NCI-H446 (cell line): ENCODE data around the gene MYO19.
"Not testable (repeated sequence)": the region's sequence is repeated elsewhere in the genome, so short reads cannot be mapped to it uniquely, and the experiment has no call there.

Experiments used
- DNase-seq, 2 experiments: peaks; one replicate each; lab custom pipeline; 2025; lab: John Stamatoyannopoulos, UW

The MYO19 gene

GRCh38 chr17:36533935-36534839 is 481 bp downstream of the MYO19 start:
- peak; percentile 51 to 82 for DNase-seq

GRCh38 chr17:36532435-36532975 is 2.2 kb downstream of the MYO19 start:
- DNase-seq: no peak

- no peak for DNase-seq
Observed at GRCh38 chr17:36529121-36529520, 5.5 kb downstream of the MYO19 start.

- no peak for DNase-seq
Observed at GRCh38 chr17:36527621-36528250, 6.9 kb downstream of the MYO19 start.

- no peak for DNase-seq
Observed at GRCh38 chr17:36525888-36526287, 8.8 kb downstream of the MYO19 start.

- DNase-seq: no peak
Observed at GRCh38 chr17:36525113-36525512, 9.6 kb downstream of the MYO19 start.

GRCh38 chr17:36524428-36524876 is 10.2 kb downstream of the MYO19 start:
- DNase-seq: no peak

- no peak for DNase-seq
Observed at GRCh38 chr17:36523113-36523512, 11.6 kb downstream of the MYO19 start.

GRCh38 chr17:36515837-36516236 is 18.8 kb downstream of the MYO19 start:
- no peak for DNase-seq

GRCh38 chr17:36514856-36515255 is 19.8 kb downstream of the MYO19 start:
- DNase-seq: no peak

- no peak for DNase-seq
Observed at GRCh38 chr17:36512641-36513040, 22.0 kb downstream of the MYO19 start.

GRCh38 chr17:36511216-36511615 is 23.5 kb downstream of the MYO19 start:
- no peak for DNase-seq

- DNase-seq: no peak
Observed at GRCh38 chr17:36510636-36511035, 24.0 kb downstream of the MYO19 start.

GRCh38 chr17:36509272-36509985 is 25.2 kb downstream of the MYO19 start:
- DNase-seq: no peak

GRCh38 chr17:36508439-36508838 is 26.2 kb downstream of the MYO19 start:
- not testable (repeated sequence) for DNase-seq

- DNase-seq: no peak
Observed at GRCh38 chr17:36507266-36507665, 27.4 kb downstream of the MYO19 start.

- no peak for DNase-seq
Observed at GRCh38 chr17:36506831-36507230, 27.8 kb downstream of the MYO19 start.

- no peak for DNase-seq
Observed at GRCh38 chr17:36506249-36506826, 28.3 kb downstream of the MYO19 start.

GRCh38 chr17:36505171-36505570 is 29.5 kb downstream of the MYO19 start:
- DNase-seq: no peak

- no peak for DNase-seq
Observed at GRCh38 chr17:36504156-36504545, 30.5 kb downstream of the MYO19 start.

- DNase-seq: no peak
Observed at GRCh38 chr17:36503456-36504155, 31.1 kb downstream of the MYO19 start.
